Activated CD8-positive, alpha-beta memory T cell treated with anti-CD3 and anti-CD28 coated beads, Interleukin-2, amount 50 U/mL, for 4 hours (primary cell): Measurements from ENCODE around the gene HTR1D.
"Not testable (repeated sequence)": the region's sequence is repeated elsewhere in the genome, so short reads cannot be mapped to it uniquely, and the experiment has no call there.

Source experiments
- DNase-seq: peaks from one replicate; pipeline ENCODE4 v3.0.0-alpha.2; 2020

Gene HTR1D

GRCh38 chr1:23216771-23217420 is 406 bp downstream of the HTR1D start:
- peak; percentile 44 for DNase-seq

- DNase-seq, result no peak
Measured at GRCh38 chr1:23215751-23216449, 1.4 kb downstream of the HTR1D start.

GRCh38 chr1:23215291-23215690 is 2.0 kb downstream of the HTR1D start:
- DNase-seq, result no peak

- no peak for DNase-seq
Measured at GRCh38 chr1:23214640-23215039, 2.7 kb downstream of the HTR1D start.

- DNase-seq, result no peak
Measured at GRCh38 chr1:23211955-23212354, 5.3 kb downstream of the HTR1D start.

- no peak for DNase-seq
Measured at GRCh38 chr1:23210963-23211362, 6.3 kb downstream of the HTR1D start.

- DNase-seq, result no peak
Measured at GRCh38 chr1:23210351-23210785, 6.9 kb downstream of the HTR1D start.

- no peak for DNase-seq
Measured at GRCh38 chr1:23209770-23210169, 7.5 kb downstream of the HTR1D start.

GRCh38 chr1:23208527-23208926 is 8.8 kb downstream of the HTR1D start:
- no peak for DNase-seq

- DNase-seq, result not testable (repeated sequence)
Measured at GRCh38 chr1:23207733-23208132, 9.6 kb downstream of the HTR1D start.

GRCh38 chr1:23202263-23202749 is 15.0 kb downstream of the HTR1D start:
- DNase-seq, result no peak

- DNase-seq, result no peak
Measured at GRCh38 chr1:23200883-23201282, 16.4 kb downstream of the HTR1D start.

- DNase-seq, result no peak
Measured at GRCh38 chr1:23198373-23198772, 18.9 kb downstream of the HTR1D start.

- no peak for DNase-seq
Measured at GRCh38 chr1:23196627-23197328, 20.5 kb downstream of the HTR1D start.

- DNase-seq, result no peak
Measured at GRCh38 chr1:23194119-23194984, 22.9 kb downstream of the HTR1D start.

- DNase-seq, result no peak
Measured at GRCh38 chr1:23193391-23194118, 23.7 kb downstream of the HTR1D start.

- no peak for DNase-seq
Measured at GRCh38 chr1:23191199-23191598, 26.1 kb downstream of the HTR1D start.

GRCh38 chr1:23188936-23189452 is 28.3 kb downstream of the HTR1D start:
- DNase-seq, result not testable (repeated sequence)

GRCh38 chr1:23188434-23188884 is 28.8 kb downstream of the HTR1D start:
- DNase-seq, result no peak

- DNase-seq, result no peak
Measured at GRCh38 chr1:23187637-23188036, 29.7 kb downstream of the HTR1D start.

GRCh38 chr1:23185381-23185780 is 31.9 kb downstream of the HTR1D start:
- DNase-seq, result no peak
